CD14-positive monocyte (primary cell): ENCODE data around the gene GNAI1. TPM values are rescaled to one million over a fixed set of nuclear protein-coding genes. Genes with fewer than 3 reads are reported as not detected.

Experiments
- DNase-seq, 3 donors: peaks; one replicate each; pipeline ENCODE4 v3.0.0-alpha.2; 2011 to 2022
- H2AFZ ChIP-seq: 2 replicates; pipeline ENCODE4 v1.6.0; 2012; ENCODE audit warnings: mild to moderate bottlenecking, low read depth, low read length, inconsistent platforms; ENCODE audit not compliant: insufficient read depth, poor library complexity, severe bottlenecking
- H3K27ac ChIP-seq, 2 donors: 1 replicate in 1 of 2; 2 replicates in 1 of 2; pipeline ENCODE4 v1.5.1; 2012 to 2013; ENCODE audit warnings: low read length in 2 of 2, control low read depth in 1 of 2, inconsistent platforms in 1 of 2, low read depth in 1 of 2, mild to moderate bottlenecking in 1 of 2
- H3K27me3 ChIP-seq, 2 donors: one replicate each; pipeline versions ENCODE4 v1.6.0 to v1.6.1; 2011 to 2013; ENCODE audit warnings: low read length in 2 of 2; ENCODE audit not compliant: control insufficient read depth in 2 of 2, insufficient read depth in 2 of 2
- H3K36me3 ChIP-seq, 2 donors: replicated peaks in 1 of 2; 1 replicate in 1 of 2; 2 replicates in 1 of 2; pipeline versions ENCODE4 v1.5.1 to v1.6.1; 2012 to 2013; ENCODE audit warnings: low read length in 2 of 2, control low read depth in 1 of 2, inconsistent platforms in 1 of 2, mild to moderate bottlenecking in 1 of 2; ENCODE audit not compliant: insufficient read depth in 2 of 2, control insufficient read depth in 1 of 2
- H3K4me1 ChIP-seq, 2 donors: 1 replicate in 1 of 2; 2 replicates in 1 of 2; pipeline versions ENCODE4 v1.5.1 to v1.6.1; 2012 to 2013; ENCODE audit warnings: low read length in 2 of 2, control low read depth in 1 of 2, inconsistent platforms in 1 of 2, mild to moderate bottlenecking in 1 of 2, moderate library complexity in 1 of 2; ENCODE audit not compliant: insufficient read depth in 2 of 2, control insufficient read depth in 1 of 2
- H3K4me2 ChIP-seq: replicated peaks from 2 replicates; pipeline ENCODE3; 2012; ENCODE audit warnings: low read length, moderate library complexity, mild to moderate bottlenecking; ENCODE audit not compliant: poor library complexity, severe bottlenecking; ENCODE audit errors: extremely low read depth
- H3K4me3 ChIP-seq, 3 experiments: fragments of 200-600 bp in 1 of 3; sonication (generic) in 1 of 3; replicated peaks in 1 of 3; 1 replicate in 2 of 3; 2 replicates in 1 of 3; pipeline ENCODE4 v1.5.1; 2011 to 2013; ENCODE audit warnings: low read length in 3 of 3, mild to moderate bottlenecking in 3 of 3, control low read depth in 2 of 3, low read depth in 2 of 3, inconsistent platforms in 1 of 3, moderate library complexity in 1 of 3
- H3K79me2 ChIP-seq: 2 replicates; pipeline ENCODE4 v1.6.0; 2012; ENCODE audit warnings: mild to moderate bottlenecking, control low read depth, inconsistent platforms, low read length, moderate library complexity; ENCODE audit not compliant: insufficient read depth
- H3K9ac ChIP-seq: 2 replicates; pipeline ENCODE4 v1.6.0; 2017; ENCODE audit warnings: low read length, mild to moderate bottlenecking; ENCODE audit not compliant: insufficient read depth, poor library complexity, severe bottlenecking
- H3K9me3 ChIP-seq, 2 donors: replicated peaks in 1 of 2; 1 replicate in 1 of 2; 2 replicates in 1 of 2; pipeline versions ENCODE4 v1.5.1 to v1.6.1; 2012 to 2013; ENCODE audit warnings: low read length in 2 of 2, control low read depth in 1 of 2; ENCODE audit not compliant: control insufficient read depth in 1 of 2, insufficient read depth in 1 of 2
- H4K20me1 ChIP-seq: 2 replicates; pipeline ENCODE4 v1.6.0; 2012; ENCODE audit warnings: mild to moderate bottlenecking, low read length, control low read depth, moderate library complexity; ENCODE audit not compliant: insufficient read depth
- H3K27ac Mint-ChIP-seq, 7 donors: one replicate each; pipeline ENCODE4 v1.8.0; 2020; ENCODE audit warnings: mild to moderate bottlenecking in 7 of 7, mixed read lengths in 7 of 7, moderate library complexity in 6 of 7, inconsistent platforms in 2 of 7
- H3K27me3 Mint-ChIP-seq, 3 donors: one replicate each; pipeline ENCODE4 v1.8.0; 2021 to 2022; ENCODE audit warnings: low read depth in 3 of 3, mild to moderate bottlenecking in 3 of 3, mixed read lengths in 3 of 3, moderate library complexity in 3 of 3, inconsistent platforms in 1 of 3
- H3K36me3 Mint-ChIP-seq, 2 donors: one replicate each; pipeline ENCODE4 v1.8.0; 2020; ENCODE audit warnings: mixed read lengths in 2 of 2, inconsistent platforms in 1 of 2, mild to moderate bottlenecking in 1 of 2
- H3K4me1 Mint-ChIP-seq: one replicate; pipeline ENCODE4 v1.8.0; 2020; ENCODE audit warnings: mild to moderate bottlenecking, mixed read lengths
- H3K4me3 Mint-ChIP-seq, 2 donors: one replicate each; pipeline ENCODE4 v1.8.0; 2020; ENCODE audit warnings: mild to moderate bottlenecking in 2 of 2, mixed read lengths in 2 of 2, moderate library complexity in 1 of 2
- H3K9me3 Mint-ChIP-seq, 7 donors: one replicate each; pipeline ENCODE4 v1.8.0; 2020 to 2022; ENCODE audit warnings: mixed read lengths in 7 of 7, mild to moderate bottlenecking in 6 of 7, moderate library complexity in 6 of 7, inconsistent platforms in 2 of 7
- CTCF ChIP-seq: fragments of 200-600 bp; IDR thresholded peaks from one replicate; pipeline ENCODE4 v1.8.0; 2022; ENCODE audit warnings: antibody characterized with exemption, mild to moderate bottlenecking
- WGBS: methylation state at CpG from one replicate; pipeline ENCODE4 v1.1.5; 2013; ENCODE audit warnings: missing lambda C conversion rate; ENCODE audit not compliant: insufficient coverage; 5-methylcytosine and 5-hydroxymethylcytosine counted together
- intact Hi-C, 2 donors: fragments of 100-400 bp; cut with micrococcal nuclease; formaldehyde crosslinking; loops; one replicate each; pipeline versions ENCODE4 v1.15.0 to v1.15.1; 2023
- polyA plus RNA-seq, 3 donors: library from polyadenylated mRNA; depleted of rRNA in 1 of 3; unstranded in 2 of 3; stranded (reverse) in 1 of 3; fragments of 300-500 nt in 2 of 3; fragments of >200 nt in 1 of 3; fragmentation: Illumina TruSeq in 2 of 3; gene quantifications; 1 replicate in 2 of 3; 2 replicates in 1 of 3; pipeline ENCODE4 v1.2.3, GENCODE V29; 2012 to 2021

Gene GNAI1
- polyA plus RNA-seq, 3 donors = 0.72 to 1.0 (median 0.79) TPM

GRCh38 chr7:80186721-80187120, 52.1 kb downstream of the GNAI1 start:
- Histone ChIP-seq H3K4me3 (no peak overlapping the region), H2AFZ (no peak overlapping the region), H3K9me3 (peaks cover 0 to 6% of the 10 kb centered on the region in 2 donors), H3K36me3 (no peaks in the 10 kb centered on the region), H3K4me1 (no peaks in the 10 kb centered on the region), H3K79me2 (no peaks in the 10 kb centered on the region), H3K4me2 (no peak overlapping the region), H3K27me3 (no peaks in the 10 kb centered on the region), H4K20me1 (no peaks in the 10 kb centered on the region), H3K9ac (no peak overlapping the region), H3K27ac (no peak overlapping the region)
- H3K27ac Mint-ChIP-seq = no peak overlapping the region
- no peak for DNase-seq
- no peaks in the 10 kb centered on the region for H3K36me3 Mint-ChIP-seq
- no peak overlapping the region for H3K4me3 Mint-ChIP-seq
- intact Hi-C loops = no loop called here
- no peaks in the 10 kb centered on the region for H3K27me3 Mint-ChIP-seq
- peaks cover 3 to 10% (median 6%) of the 10 kb centered on the region in 7 donors for H3K9me3 Mint-ChIP-seq
- no peaks in the 10 kb centered on the region for H3K4me1 Mint-ChIP-seq
- TF ChIP-seq CTCF = no peak

- no peak for TF ChIP-seq CTCF
- no peak overlapping the region for H3K27ac Mint-ChIP-seq
- peaks cover 3 to 10% (median 6%) of the 10 kb centered on the region in 7 donors for H3K9me3 Mint-ChIP-seq
- Histone ChIP-seq H3K4me2 (no peak overlapping the region), H3K27ac (no peak overlapping the region), H4K20me1 (no peaks in the 10 kb centered on the region), H2AFZ (no peak overlapping the region), H3K4me3 (no peak overlapping the region), H3K27me3 (no peaks in the 10 kb centered on the region), H3K36me3 (no peaks in the 10 kb centered on the region), H3K79me2 (no peaks in the 10 kb centered on the region), H3K9ac (no peak overlapping the region), H3K9me3 (peaks cover 0 to 6% of the 10 kb centered on the region in 2 donors), H3K4me1 (no peaks in the 10 kb centered on the region)
- intact Hi-C loops = no loop called here
- H3K4me3 Mint-ChIP-seq = no peak overlapping the region
- DNase-seq = no peak
- H3K27me3 Mint-ChIP-seq = no peaks in the 10 kb centered on the region
- WGBS = 67% methylated on average over 1 of the region's 1 CpG
- H3K4me1 Mint-ChIP-seq = no peaks in the 10 kb centered on the region
- no peaks in the 10 kb centered on the region for H3K36me3 Mint-ChIP-seq
These were observed 52.6 kb downstream of the GNAI1 start for GRCh38 chr7:80187279-80187678.
